ENCODE data around the gene BEST2. TPM values are rescaled to one million over a fixed set of nuclear protein-coding genes. Genes with fewer than 3 reads are reported as not detected.

Gene BEST2
- total and polyA plus RNA-seq, 2 donors from 2014 or later: not detected

DNA sequence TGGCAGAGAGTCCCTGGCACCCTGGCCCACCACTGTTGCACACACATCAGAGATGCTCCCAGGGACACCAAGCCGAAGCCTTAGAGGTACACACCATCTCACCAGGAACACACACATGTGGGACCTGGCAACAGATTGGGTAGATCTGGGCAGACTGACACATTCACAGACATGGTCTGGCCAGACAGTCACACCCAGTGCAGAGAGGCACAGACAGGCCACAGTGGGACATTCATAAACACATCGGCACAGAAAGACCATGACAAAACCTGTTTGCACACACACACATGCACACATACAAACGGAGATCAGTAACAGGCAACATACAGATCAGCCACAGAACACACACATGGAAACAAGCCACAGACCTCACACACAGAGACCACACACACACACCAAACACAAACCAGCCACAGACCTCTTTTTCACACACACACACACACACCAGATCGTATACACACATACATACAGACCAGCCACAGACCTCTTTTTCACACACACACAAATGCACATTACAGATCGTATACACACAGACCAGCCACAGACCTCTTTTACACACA, 33.4 kb downstream of the BEST2 start:
- no peaks in the 10 kb centered on the region for H3K36me3 ChIP-seq (ENCODE audit: control insufficient read depth in 2 of 3, insufficient read depth in 3 of 3, low read length in 3 of 3)
- peak overlapping the region in 1 of 3 donors; percentile 7 for H3K4me3 ChIP-seq (ENCODE audit: low read length in 3 of 3)
- intact Hi-C loops (cut with DNase I): no loop called here
- H3K9me3 ChIP-seq (ENCODE audit: control insufficient read depth in 2 of 3, insufficient read depth in 1 of 3, low read length in 3 of 3): no peaks in the 10 kb centered on the region
- TF ChIP-seq, protein P1, sequence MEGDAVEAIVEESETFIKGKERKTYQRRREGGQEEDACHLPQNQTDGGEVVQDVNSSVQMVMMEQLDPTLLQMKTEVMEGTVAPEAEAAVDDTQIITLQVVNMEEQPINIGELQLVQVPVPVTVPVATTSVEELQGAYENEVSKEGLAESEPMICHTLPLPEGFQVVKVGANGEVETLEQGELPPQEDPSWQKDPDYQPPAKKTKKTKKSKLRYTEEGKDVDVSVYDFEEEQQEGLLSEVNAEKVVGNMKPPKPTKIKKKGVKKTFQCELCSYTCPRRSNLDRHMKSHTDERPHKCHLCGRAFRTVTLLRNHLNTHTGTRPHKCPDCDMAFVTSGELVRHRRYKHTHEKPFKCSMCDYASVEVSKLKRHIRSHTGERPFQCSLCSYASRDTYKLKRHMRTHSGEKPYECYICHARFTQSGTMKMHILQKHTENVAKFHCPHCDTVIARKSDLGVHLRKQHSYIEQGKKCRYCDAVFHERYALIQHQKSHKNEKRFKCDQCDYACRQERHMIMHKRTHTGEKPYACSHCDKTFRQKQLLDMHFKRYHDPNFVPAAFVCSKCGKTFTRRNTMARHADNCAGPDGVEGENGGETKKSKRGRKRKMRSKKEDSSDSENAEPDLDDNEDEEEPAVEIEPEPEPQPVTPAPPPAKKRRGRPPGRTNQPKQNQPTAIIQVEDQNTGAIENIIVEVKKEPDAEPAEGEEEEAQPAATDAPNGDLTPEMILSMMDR (IDR thresholded peaks at IDR 0.05; ENCODE audit: borderline replicate concordance, extremely low read depth, insufficient read depth): no peak
- H3K9ac ChIP-seq (ENCODE audit: low read length in 3 of 3): peak overlapping the region in 2 of 3 donors; percentile 10 to 21
- FAIRE-seq (no peak), DNase-seq (peak in 2 of 5 donors; percentile 30 to 53)
- peak overlapping the region; percentile 96 to 98 for H3K27ac ChIP-seq (ENCODE audit: low read depth in 2 of 2, low read length in 2 of 2)
- peaks cover 6 to 48% (median 34%) of the 10 kb centered on the region in 3 donors for H3K4me1 ChIP-seq (ENCODE audit: control insufficient read depth in 2 of 3, insufficient read depth in 2 of 3, low read depth in 1 of 3, low read length in 3 of 3)
- no peaks in the 10 kb centered on the region for H3K27me3 ChIP-seq (ENCODE audit: control insufficient read depth, insufficient read depth, low read length)

DNA sequence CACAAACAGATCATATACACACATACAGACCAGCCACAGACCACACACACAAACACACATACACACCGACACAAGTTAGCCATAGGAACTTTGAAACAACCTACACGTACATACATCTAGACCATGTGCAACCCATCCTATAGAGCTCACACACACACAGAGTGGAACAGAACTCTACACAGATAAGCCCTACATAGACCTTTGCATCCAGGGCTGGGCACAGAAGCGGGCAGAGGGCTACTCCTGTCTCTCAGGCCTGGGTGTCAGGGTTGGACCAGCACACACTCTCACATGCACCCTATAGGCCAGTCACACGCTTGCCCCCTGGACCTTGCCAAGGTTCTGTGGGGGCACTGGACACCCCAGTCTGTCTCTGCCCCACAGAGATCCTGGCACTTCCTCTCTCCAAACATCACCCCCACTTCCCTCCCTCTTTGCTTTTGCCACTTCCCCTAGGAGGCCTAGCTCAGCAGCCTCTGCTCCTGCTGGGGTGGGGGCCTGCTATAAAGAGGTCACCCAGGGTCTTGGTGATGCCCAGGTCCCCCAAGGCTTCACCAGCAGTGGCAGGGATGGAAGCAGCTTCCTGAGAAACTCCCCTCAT, 33.9 kb downstream of the BEST2 start:
- peak overlapping the region; percentile 96 to 98 for H3K27ac ChIP-seq (ENCODE audit: low read depth in 2 of 2, low read length in 2 of 2)
- H3K4me3 ChIP-seq (ENCODE audit: low read length in 3 of 3): no peak overlapping the region
- DNase-seq (peak in 1 of 5 donors; percentile 19), FAIRE-seq (no peak)
- H3K9me3 ChIP-seq (ENCODE audit: control insufficient read depth in 2 of 3, insufficient read depth in 1 of 3, low read length in 3 of 3): no peaks in the 10 kb centered on the region
- H3K36me3 ChIP-seq (ENCODE audit: control insufficient read depth in 2 of 3, insufficient read depth in 3 of 3, low read length in 3 of 3): no peaks in the 10 kb centered on the region
- intact Hi-C loops (cut with DNase I): no loop called here
- peaks cover 6 to 50% (median 34%) of the 10 kb centered on the region in 3 donors for H3K4me1 ChIP-seq (ENCODE audit: control insufficient read depth in 2 of 3, insufficient read depth in 2 of 3, low read depth in 1 of 3, low read length in 3 of 3)
- no peaks in the 10 kb centered on the region for H3K27me3 ChIP-seq (ENCODE audit: control insufficient read depth, insufficient read depth, low read length)
- TF ChIP-seq, protein P1 (IDR thresholded peaks at IDR 0.05; ENCODE audit: borderline replicate concordance, extremely low read depth, insufficient read depth): no peak
- H3K9ac ChIP-seq (ENCODE audit: low read length in 3 of 3): peak overlapping the region in 1 of 3 donors; percentile 5

DNA sequence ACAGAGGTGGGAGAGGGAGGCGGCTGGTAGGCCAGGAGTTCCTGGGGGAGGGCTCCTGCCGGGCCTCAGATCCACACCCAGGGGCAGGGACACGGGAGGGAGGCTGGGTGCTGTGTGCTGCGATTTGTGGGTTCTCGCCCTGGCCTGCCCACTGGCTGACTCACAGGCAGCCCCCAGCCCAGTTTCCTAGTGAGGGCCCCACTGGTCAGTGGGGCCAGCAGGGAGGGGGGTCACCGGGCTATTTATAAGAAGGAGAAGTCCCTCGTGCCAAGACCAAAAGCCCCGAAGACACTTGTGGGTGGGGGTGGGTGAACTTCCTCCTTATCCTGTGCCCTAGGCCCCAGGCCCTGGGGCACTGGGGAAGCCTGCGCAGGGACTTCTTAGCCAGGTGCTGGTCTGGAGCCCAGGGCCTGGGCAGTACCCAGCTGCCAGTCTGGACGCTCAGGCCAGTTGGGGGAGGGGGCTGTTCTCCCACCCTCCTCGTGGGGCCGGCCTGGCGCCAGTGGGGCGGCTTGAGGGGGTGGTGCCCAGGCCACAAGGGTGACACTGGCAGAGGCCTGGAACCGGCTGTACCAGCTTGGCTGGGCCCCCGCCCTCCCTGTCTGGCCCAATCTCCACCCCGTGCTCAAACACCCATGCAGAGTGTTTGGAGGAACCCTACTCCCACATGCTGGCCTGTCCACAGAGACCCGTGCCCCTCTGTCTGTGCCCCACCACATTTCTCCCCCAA, 34.7 kb downstream of the BEST2 start:
- FAIRE-seq (no peak), DNase-seq (peak in 3 of 5 donors; percentile 39 to 93 (median 67))
- Histone ChIP-seq H3K27ac (ENCODE audit: low read depth in 2 of 2, low read length in 2 of 2) (peak overlapping the region; percentile 96 to 98), H3K36me3 (ENCODE audit: control insufficient read depth in 2 of 3, insufficient read depth in 3 of 3, low read length in 3 of 3) (no peaks in the 10 kb centered on the region), H3K27me3 (ENCODE audit: control insufficient read depth, insufficient read depth, low read length) (no peaks in the 10 kb centered on the region), H3K4me3 (ENCODE audit: low read length in 3 of 3) (no peak overlapping the region), H3K4me1 (ENCODE audit: control insufficient read depth in 2 of 3, insufficient read depth in 2 of 3, low read depth in 1 of 3, low read length in 3 of 3) (peaks cover 6 to 55% (median 38%) of the 10 kb centered on the region in 3 donors), H3K9me3 (ENCODE audit: control insufficient read depth in 2 of 3, insufficient read depth in 1 of 3, low read length in 3 of 3) (no peaks in the 10 kb centered on the region), H3K9ac (ENCODE audit: low read length in 3 of 3) (peak overlapping the region in 1 of 3 donors; percentile 48)
- TF ChIP-seq, protein P1 (IDR thresholded peaks at IDR 0.05; ENCODE audit: borderline replicate concordance, extremely low read depth, insufficient read depth): no peak
- intact Hi-C loops (cut with DNase I): no loop called here

Measured in kidney (tissue), 14 donors.